Pancreas (tissue), 10 donors: ENCODE results near the gene PUSL1. TPM values are rescaled to one million over a fixed set of nuclear protein-coding genes. Genes with fewer than 3 reads are reported as not detected.

ENCODE experiments used
- ATAC-seq, 4 donors: fragments of 200-7000 bp; cut with Tn5 transposase; one replicate each; pipeline versions ENCODE4 v1.8.0 to v1.9.1; 2020; ENCODE audit warnings: mild to moderate bottlenecking in 4 of 4, moderate library complexity in 4 of 4
- DNase-seq, 6 donors: peaks; one replicate each; pipeline ENCODE4 v3.0.0-alpha.2; 2020
- FAIRE-seq: peaks from 2 replicates; lab custom pipeline; 2012; peaks lifted over from hg19 to GRCh38; lab: Jason Lieb, UNC
- H3K27ac ChIP-seq, 4 donors: fragments of 200-600 bp; sonication (generic); 1 replicate in 3 of 4; 2 replicates in 1 of 4; pipeline versions ENCODE4 v1.5.0 to v1.8.0; 2020
- H3K27me3 ChIP-seq, 4 donors: fragments of 200-600 bp; one replicate each; pipeline ENCODE4 v1.8.0; 2021
- H3K36me3 ChIP-seq, 3 donors: fragments of 200-600 bp; sonication (generic) in 1 of 3; one replicate each; pipeline versions ENCODE4 v1.5.0 to v1.8.0; 2020 to 2021
- H3K4me1 ChIP-seq, 3 donors: fragments of 200-600 bp; one replicate each; pipeline ENCODE4 v1.8.0; 2021
- H3K4me3 ChIP-seq, 4 donors: fragments of 200-600 bp; sonication (generic) in 2 of 4; one replicate each; pipeline versions ENCODE4 v1.5.0 to v1.8.0; 2020 to 2021
- H3K9me3 ChIP-seq, 4 donors: fragments of 200-600 bp; one replicate each; pipeline ENCODE4 v1.8.0; 2021
- WGBS, 2 donors: extraction: QIAGEN DNeasy Blood & Tissue Kit; methylation state at CpG; one replicate each; pipeline ENCODE4 v1.1.7; 2013; 5-methylcytosine and 5-hydroxymethylcytosine counted together
- intact Hi-C, 3 donors: fragments of 100-400 bp; cut with DNase I; formaldehyde crosslinking; loops; one replicate each; pipeline versions ENCODE4 v1.11.1 to v1.14.2; 2022
- microRNA-seq, 2 donors: library from miRNA; unstranded; fragments of <30 nt; microRNA quantifications; one replicate each; pipeline versions ENCODE4 to v1.1.0, GENCODE V29; 2019 to 2020
- polyA plus RNA-seq, 2 donors: library from polyadenylated mRNA; stranded (reverse); fragments of 200-250 nt; gene quantifications; one replicate each; pipeline ENCODE4 v1.2.3, GENCODE V29; 2013
- total RNA-seq, 6 donors: library from RNA; stranded (reverse); fragmentation: NEBNext Ultra II Directional in 4 of 6; extraction: Animal tissue kit (Norgen Biotek cat#: 25700) in 4 of 6; gene quantifications; one replicate each; pipeline versions ENCODE4 v1.2.1 to v1.2.4, GENCODE V29; 2021 to 2023
- TF ChIP-seq, protein P1 (sequence below), 4 donors: fragments of 200-600 bp; sonication (generic) in 3 of 4; IDR thresholded peaks; one replicate each; pipeline versions ENCODE4 v1.5.0 to v1.8.0; 2021; ENCODE audit warnings: antibody characterized with exemption in 4 of 4
- donor health status: healthy with polysubstance abuse.
- donor health status: DM: no; HTN: no; CAD: no; lungs with moderate emphysema.
- donor health status: DM: no; HTN: no; CAD: no.
- donor health status: control.
- donor health status: control.
- donor health status: Bipolar disorder and iron deficiency.
- donor health status: DM: yes; HTN: yes; CAD: no.
- donor health status: DM: no; HTN: no; CAD: no.
- donor health status: DM: no; HTN: no; CAD: no.
- donor health status: DM: yes; HTN: yes; CAD: no.

The PUSL1 gene
- total and polyA plus RNA-seq, 8 donors = 7.5 to 23.2 (median 10.2) TPM

DNA sequence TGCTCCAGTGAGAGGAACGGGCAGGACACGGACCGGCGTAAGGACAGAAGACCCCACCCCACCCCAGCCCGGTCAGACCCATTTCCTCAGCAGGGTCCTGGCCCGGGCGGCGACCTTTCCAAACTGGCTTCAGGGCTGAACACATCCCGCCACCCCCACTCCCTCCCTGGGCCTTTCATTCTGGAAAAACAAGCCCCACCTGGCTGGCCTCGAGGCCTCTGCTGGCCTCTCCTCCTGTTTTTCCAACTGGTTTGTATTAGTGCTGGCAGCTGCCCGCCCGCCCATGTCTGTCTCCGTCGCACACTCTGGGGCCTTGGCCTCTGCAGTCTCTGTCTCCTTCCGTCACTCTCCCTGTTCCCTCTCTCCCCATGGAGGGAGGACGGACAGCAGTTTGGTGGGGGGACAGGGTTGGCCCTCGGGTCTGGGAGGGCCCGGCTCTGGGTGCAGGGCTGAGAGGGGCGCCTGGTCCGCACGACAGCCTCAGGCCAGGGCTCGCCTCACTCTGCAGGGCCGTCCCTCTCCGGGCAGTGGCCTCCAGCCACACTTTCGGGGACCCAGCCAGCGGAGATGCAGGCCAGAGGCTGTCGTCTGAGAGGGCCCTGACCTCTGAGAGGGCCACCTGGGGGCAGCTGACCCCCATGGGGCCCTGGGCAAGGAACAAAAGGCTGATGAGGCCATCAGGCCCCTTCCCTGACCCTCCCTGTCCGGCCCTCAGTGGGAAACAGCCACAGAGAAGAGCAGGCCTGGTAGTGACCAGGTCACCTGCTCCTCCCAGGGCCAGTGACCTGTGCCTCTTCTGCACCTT, 51.5 kb downstream of the PUSL1 start:
- TF ChIP-seq, protein P1, sequence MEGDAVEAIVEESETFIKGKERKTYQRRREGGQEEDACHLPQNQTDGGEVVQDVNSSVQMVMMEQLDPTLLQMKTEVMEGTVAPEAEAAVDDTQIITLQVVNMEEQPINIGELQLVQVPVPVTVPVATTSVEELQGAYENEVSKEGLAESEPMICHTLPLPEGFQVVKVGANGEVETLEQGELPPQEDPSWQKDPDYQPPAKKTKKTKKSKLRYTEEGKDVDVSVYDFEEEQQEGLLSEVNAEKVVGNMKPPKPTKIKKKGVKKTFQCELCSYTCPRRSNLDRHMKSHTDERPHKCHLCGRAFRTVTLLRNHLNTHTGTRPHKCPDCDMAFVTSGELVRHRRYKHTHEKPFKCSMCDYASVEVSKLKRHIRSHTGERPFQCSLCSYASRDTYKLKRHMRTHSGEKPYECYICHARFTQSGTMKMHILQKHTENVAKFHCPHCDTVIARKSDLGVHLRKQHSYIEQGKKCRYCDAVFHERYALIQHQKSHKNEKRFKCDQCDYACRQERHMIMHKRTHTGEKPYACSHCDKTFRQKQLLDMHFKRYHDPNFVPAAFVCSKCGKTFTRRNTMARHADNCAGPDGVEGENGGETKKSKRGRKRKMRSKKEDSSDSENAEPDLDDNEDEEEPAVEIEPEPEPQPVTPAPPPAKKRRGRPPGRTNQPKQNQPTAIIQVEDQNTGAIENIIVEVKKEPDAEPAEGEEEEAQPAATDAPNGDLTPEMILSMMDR (IDR thresholded peaks at IDR 0.05) = no peak
- Histone ChIP-seq H3K4me1 (no peaks in the 10 kb centered on the region), H3K4me3 (no peak overlapping the region), H3K27me3 (no peaks in the 10 kb centered on the region), H3K36me3 (no peaks in the 10 kb centered on the region), H3K27ac (no peak overlapping the region), H3K9me3 (no peaks in the 10 kb centered on the region)
- peak in 3 of 6 donors; percentile 29 to 61 (median 41) for DNase-seq
- FAIRE-seq = no peak
- intact Hi-C loops = no loop called here
- ATAC-seq = peak in 2 of 4 donors; percentile 12 to 27
- WGBS, 2 donors = 59 to 72% methylated on average over 21 to 28 of the region's 28 CpGs

DNA sequence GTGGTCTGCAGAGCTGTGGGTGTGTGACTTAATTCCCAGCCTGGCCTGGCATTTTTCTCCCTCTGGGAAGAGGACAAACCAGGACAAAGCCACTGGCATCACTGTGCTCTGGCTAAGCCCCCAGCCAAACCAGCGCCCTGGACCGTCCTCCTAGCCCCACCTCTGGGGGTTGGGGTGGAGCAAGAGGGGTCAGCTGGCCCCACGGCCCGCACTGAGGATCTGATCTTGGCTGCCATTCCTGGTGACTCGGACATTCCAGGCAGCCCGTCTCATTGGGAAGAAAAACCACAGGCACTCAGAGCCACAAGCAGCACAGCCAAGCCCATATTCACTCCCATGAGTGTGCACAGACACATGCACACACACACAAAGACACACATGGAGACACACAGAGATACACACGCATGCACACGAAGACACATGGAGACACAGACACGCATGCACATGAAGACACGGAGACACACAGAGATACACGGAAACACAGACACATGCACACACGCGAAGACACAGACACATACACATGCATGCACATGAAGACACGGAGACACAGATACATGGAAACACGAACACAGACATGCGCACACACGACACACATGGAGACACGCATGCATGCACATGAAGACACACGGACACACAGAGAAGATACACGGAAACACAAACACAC, 52.2 kb downstream of the PUSL1 start:
- Histone ChIP-seq H3K4me3 (no peak overlapping the region), H3K9me3 (no peaks in the 10 kb centered on the region), H3K36me3 (no peaks in the 10 kb centered on the region), H3K4me1 (no peaks in the 10 kb centered on the region), H3K27me3 (no peaks in the 10 kb centered on the region), H3K27ac (no peak overlapping the region)
- 62 to 72% methylated on average over 20 of the region's 20 CpGs for WGBS, 2 donors
- intact Hi-C loops = no loop called here
- TF ChIP-seq, protein P1 (IDR thresholded peaks at IDR 0.05) = no peak
- DNase-seq (peak in 5 of 6 donors; percentile 25 to 55 (median 28)), FAIRE-seq (no peak), ATAC-seq (peak in 3 of 4 donors; percentile 39 to 46 (median 42))

Small RNA genes within 50 kb of the gene (microRNA-seq; reads per million reads assigned to microRNA genes)
- gene MIR6726 (0.29 to 1.2 reads per million in 2 donors), gene MIR6727 (0 to 0.39 reads per million in 2 donors), gene MIR6808 (0 reads per million in 2 donors)

Other genes with a start within 250 kb of the PUSL1 start
- under 1 TPM in 4 of 6 donors, not detected in 2; 0.12 to 0.37 (median 0.16) TPM for gene RNF223, start 234.3 kb upstream of the PUSL1 start, total RNA-seq
- under 1 TPM; 0.05 to 0.34 TPM for gene RNF223, start 234.3 kb upstream of the PUSL1 start, polyA plus RNA-seq
- gene C1orf159, start 192.5 kb upstream of the PUSL1 start, total RNA-seq = 1 to 10 TPM; 3.0 to 6.7 (median 4.0) TPM
- 10 to 100 TPM; 20.9 to 30.7 TPM for gene C1orf159, start 192.5 kb upstream of the PUSL1 start, polyA plus RNA-seq
- gene TTLL10, start 134.7 kb upstream of the PUSL1 start, total RNA-seq = under 1 TPM in 5 of 6 donors, not detected in 1; 0.20 to 0.51 (median 0.38) TPM
- 1 to 10 TPM; 1.0 to 1.6 TPM for gene TTLL10, start 134.7 kb upstream of the PUSL1 start, polyA plus RNA-seq
- gene TNFRSF18, start 102.0 kb upstream of the PUSL1 start, total RNA-seq = under 1 TPM in 3 of 6 donors, not detected in 3; 0.32 to 0.34 (median 0.34) TPM
- 1 to 10 TPM; 1.1 to 1.2 TPM for gene TNFRSF18, start 102.0 kb upstream of the PUSL1 start, polyA plus RNA-seq
- gene TNFRSF4, start 94.4 kb upstream of the PUSL1 start, total RNA-seq = 1 to 10 TPM in 3 of 6 donors, under 1 TPM in 3; 0.26 to 1.6 (median 0.86) TPM
- 1 to 10 TPM; 2.8 to 5.0 TPM for gene TNFRSF4, start 94.4 kb upstream of the PUSL1 start, polyA plus RNA-seq
- 10 to 100 TPM; 68.3 to 99.4 (median 74.2) TPM for gene SDF4, start 76.6 kb upstream of the PUSL1 start, total RNA-seq
- 10 to 100 TPM; 74.0 to 96.6 TPM for gene SDF4, start 76.6 kb upstream of the PUSL1 start, polyA plus RNA-seq
- 10 to 100 TPM in 3 of 6 donors, 1 to 10 TPM in 3; 6.2 to 13.4 (median 9.0) TPM for gene B3GALT6, start 76.4 kb upstream of the PUSL1 start, total RNA-seq
- gene B3GALT6, start 76.4 kb upstream of the PUSL1 start, polyA plus RNA-seq = 1 to 10 TPM; 8.7 to 8.9 TPM
- gene C1QTNF12, start 61.9 kb upstream of the PUSL1 start, total RNA-seq = 1 to 10 TPM in 3 of 6 donors, under 1 TPM in 3; 0.43 to 1.7 (median 0.93) TPM
- gene C1QTNF12, start 61.9 kb upstream of the PUSL1 start, polyA plus RNA-seq = 1 to 10 TPM; 2.5 to 4.8 TPM
- 10 to 100 TPM; 20.8 to 30.4 (median 22.3) TPM for gene UBE2J2, start 34.7 kb upstream of the PUSL1 start, total RNA-seq
- 10 to 100 TPM; 34.1 to 44.5 TPM for gene UBE2J2, start 34.7 kb upstream of the PUSL1 start, polyA plus RNA-seq
- gene SCNN1D, start 28.2 kb upstream of the PUSL1 start, total RNA-seq = 1 to 10 TPM in 5 of 6 donors, under 1 TPM in 1; 0.66 to 6.1 (median 1.6) TPM
- 10 to 100 TPM; 20.6 to 22.0 TPM for gene SCNN1D, start 28.2 kb upstream of the PUSL1 start, polyA plus RNA-seq
- 10 to 100 TPM; 15.2 to 31.4 (median 18.7) TPM for gene ACAP3, start 667 bp upstream of the PUSL1 start, total RNA-seq
- 100 to 1,000 TPM in 1 of 2 donors, 10 to 100 TPM in 1; 76.0 to 133 TPM for gene ACAP3, start 667 bp upstream of the PUSL1 start, polyA plus RNA-seq
- 10 to 100 TPM; 33.4 to 60.5 (median 56.8) TPM for gene INTS11, start 16.1 kb downstream of the PUSL1 start, total RNA-seq
- gene INTS11, start 16.1 kb downstream of the PUSL1 start, polyA plus RNA-seq = 100 to 1,000 TPM; 268 to 311 TPM
- 10 to 100 TPM in 5 of 6 donors, 1 to 10 TPM in 1; 8.0 to 14.8 (median 10.7) TPM for gene CPTP, start 16.2 kb downstream of the PUSL1 start, total RNA-seq
- 10 to 100 TPM; 11.3 to 22.0 TPM for gene CPTP, start 16.2 kb downstream of the PUSL1 start, polyA plus RNA-seq
- under 1 TPM; 0.04 to 0.41 (median 0.08) TPM for gene TAS1R3, start 22.7 kb downstream of the PUSL1 start, total RNA-seq
- under 1 TPM; 0.21 to 0.34 TPM for gene TAS1R3, start 22.7 kb downstream of the PUSL1 start, polyA plus RNA-seq
- 10 to 100 TPM; 30.6 to 54.0 (median 48.3) TPM for gene DVL1, start 40.8 kb downstream of the PUSL1 start, total RNA-seq
- 100 to 1,000 TPM in 1 of 2 donors, 10 to 100 TPM in 1; 80.5 to 103 TPM for gene DVL1, start 40.8 kb downstream of the PUSL1 start, polyA plus RNA-seq
- 10 to 100 TPM in 3 of 6 donors, 1 to 10 TPM in 3; 1.6 to 35.8 (median 7.6) TPM for gene MXRA8, start 50.0 kb downstream of the PUSL1 start, total RNA-seq
- gene MXRA8, start 50.0 kb downstream of the PUSL1 start, polyA plus RNA-seq = 10 to 100 TPM; 16.8 to 17.6 TPM
- 10 to 100 TPM; 52.8 to 83.8 (median 57.7) TPM for gene AURKAIP1, start 66.6 kb downstream of the PUSL1 start, total RNA-seq
- gene AURKAIP1, start 66.6 kb downstream of the PUSL1 start, polyA plus RNA-seq = 100 to 1,000 TPM; 150 to 161 TPM
- gene CCNL2, start 90.7 kb downstream of the PUSL1 start, total RNA-seq = 100 to 1,000 TPM in 1 of 6 donors, 10 to 100 TPM in 5; 49.2 to 124 (median 77.1) TPM
- 100 to 1,000 TPM; 270 to 409 TPM for gene CCNL2, start 90.7 kb downstream of the PUSL1 start, polyA plus RNA-seq
- 10 to 100 TPM; 42.1 to 71.8 (median 49.1) TPM for gene MRPL20, start 98.7 kb downstream of the PUSL1 start, total RNA-seq
- 100 to 1,000 TPM in 1 of 2 donors, 10 to 100 TPM in 1; 69.0 to 121 TPM for gene MRPL20, start 98.7 kb downstream of the PUSL1 start, polyA plus RNA-seq
- 10 to 100 TPM in 3 of 6 donors, 1 to 10 TPM in 3; 2.3 to 16.1 (median 10.7) TPM for gene ANKRD65, start 112.7 kb downstream of the PUSL1 start, total RNA-seq
- gene ANKRD65, start 112.7 kb downstream of the PUSL1 start, polyA plus RNA-seq = 10 to 100 TPM; 22.1 to 41.8 TPM
- 100 to 1,000 TPM in 2 of 6 donors, 10 to 100 TPM in 4; 25.4 to 138 (median 52.9) TPM for gene VWA1, start 127.1 kb downstream of the PUSL1 start, total RNA-seq
- gene VWA1, start 127.1 kb downstream of the PUSL1 start, polyA plus RNA-seq = 10 to 100 TPM; 53.3 to 58.7 TPM
- 1 to 10 TPM; 2.4 to 9.5 (median 5.8) TPM for gene ATAD3C, start 141.1 kb downstream of the PUSL1 start, total RNA-seq
- 10 to 100 TPM; 11.4 to 22.0 TPM for gene ATAD3C, start 141.1 kb downstream of the PUSL1 start, polyA plus RNA-seq
- gene ATAD3B, start 163.2 kb downstream of the PUSL1 start, total RNA-seq = 10 to 100 TPM in 4 of 6 donors, 1 to 10 TPM in 2; 4.4 to 14.1 (median 11.5) TPM
- gene ATAD3B, start 163.2 kb downstream of the PUSL1 start, polyA plus RNA-seq = 10 to 100 TPM; 57.2 to 78.9 TPM
- 10 to 100 TPM in 5 of 6 donors, 1 to 10 TPM in 1; 8.0 to 18.0 (median 14.8) TPM for gene ATAD3A, start 203.6 kb downstream of the PUSL1 start, total RNA-seq
- 10 to 100 TPM; 22.5 to 33.8 TPM for gene ATAD3A, start 203.6 kb downstream of the PUSL1 start, polyA plus RNA-seq
- gene TMEM240, start 232.0 kb downstream of the PUSL1 start, total RNA-seq = 1 to 10 TPM in 1 of 6 donors, under 1 TPM in 4, not detected in 1; 0.22 to 1.0 (median 0.49) TPM
- 1 to 10 TPM; 2.5 to 3.6 TPM for gene TMEM240, start 232.0 kb downstream of the PUSL1 start, polyA plus RNA-seq